GM12801 (cell line): Measurements from ENCODE around the gene ZNF385A.

ENCODE experiments used
- CTCF ChIP-seq: IDR thresholded peaks from one replicate; pipeline ENCODE4 v1.5.1; 2011; ENCODE audit warnings: control low read depth; ENCODE audit not compliant: insufficient read length; ENCODE audit errors: extremely low read depth

ZNF385A gene

DNA sequence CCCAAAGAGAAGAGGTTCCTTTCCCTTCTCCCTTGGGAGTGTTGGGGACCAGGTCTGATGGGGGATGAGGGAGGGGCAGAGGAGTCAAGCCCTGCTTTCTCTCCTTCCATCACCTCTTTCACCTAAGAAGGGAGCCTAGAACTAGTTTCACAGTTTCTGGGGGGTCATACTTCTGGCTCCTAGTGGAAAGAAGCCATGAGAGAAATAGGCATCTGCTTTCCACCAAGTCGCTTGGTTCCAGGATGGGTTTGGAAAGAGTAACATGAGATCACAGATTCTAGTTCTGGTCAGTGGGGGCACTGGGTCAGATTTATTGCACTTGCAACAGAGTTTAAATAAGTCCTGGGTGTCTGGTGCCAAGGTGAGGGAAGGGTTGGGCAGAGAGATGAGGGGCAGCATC, 10.5 kb upstream of the ZNF385A start:
- TF ChIP-seq CTCF, result no peak

GRCh38 chr12:54394281-54394719, 9.8 kb upstream of the ZNF385A start:
- TF ChIP-seq CTCF, result no peak

- no peak for TF ChIP-seq CTCF
Observed at GRCh38 chr12:54393743-54394142, 9.2 kb upstream of the ZNF385A start.

DNA sequence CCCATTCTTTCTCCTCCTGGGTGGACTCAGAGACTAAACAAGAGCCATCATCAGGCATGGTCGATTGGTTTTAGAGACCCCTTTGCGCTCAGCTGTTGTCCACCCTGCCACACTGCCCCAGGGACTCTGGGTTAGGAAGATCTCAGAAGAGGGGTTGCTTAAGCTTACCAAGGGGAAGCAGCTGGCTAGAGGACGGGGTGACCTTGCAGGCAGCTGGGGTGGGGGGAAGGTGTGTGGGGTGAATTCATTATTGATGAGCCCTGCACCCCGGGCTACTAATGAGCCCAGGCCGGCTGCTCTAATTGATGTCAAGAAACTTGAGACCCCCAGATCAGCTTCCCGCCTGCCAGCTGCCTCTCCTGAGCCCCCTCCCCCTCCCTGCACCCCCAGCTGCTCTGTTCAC, 8.7 kb upstream of the ZNF385A start:
- no peak for TF ChIP-seq CTCF

DNA sequence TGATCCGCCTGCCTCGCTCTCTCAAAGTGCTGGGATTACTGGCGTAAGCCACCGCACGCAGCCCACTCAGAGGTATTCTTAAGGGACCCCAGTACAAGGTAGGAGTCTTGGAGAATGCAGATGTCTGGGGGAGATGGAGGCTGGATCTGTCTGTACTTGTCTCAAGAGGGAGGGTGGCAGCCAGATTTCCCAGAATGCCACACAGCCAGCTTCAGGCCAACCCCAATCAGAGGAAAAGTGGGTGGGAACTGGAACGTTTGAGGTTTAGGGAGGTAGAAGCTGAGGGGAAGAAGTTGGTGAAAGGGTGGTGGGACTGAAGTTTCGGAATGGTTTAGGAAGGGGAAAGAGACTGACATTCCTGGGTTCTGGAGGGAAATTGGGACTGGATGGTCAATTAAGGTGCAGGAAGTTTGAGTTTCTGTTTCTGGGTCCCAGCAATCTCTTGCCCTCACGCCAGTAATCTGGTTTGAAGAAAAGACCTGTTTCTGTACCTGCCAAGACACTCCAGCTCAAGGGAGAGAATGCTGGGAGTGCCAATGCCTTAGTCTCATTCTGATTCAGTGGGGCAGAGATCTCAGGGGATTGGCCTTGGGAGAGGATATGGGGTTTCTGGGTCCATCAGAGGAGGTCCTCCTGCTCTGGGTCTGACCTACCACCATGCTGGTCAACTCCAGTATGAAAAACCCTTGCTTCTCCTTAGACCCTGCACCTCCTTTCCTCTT, 8.1 kb upstream of the ZNF385A start:
- TF ChIP-seq CTCF, result no peak

DNA sequence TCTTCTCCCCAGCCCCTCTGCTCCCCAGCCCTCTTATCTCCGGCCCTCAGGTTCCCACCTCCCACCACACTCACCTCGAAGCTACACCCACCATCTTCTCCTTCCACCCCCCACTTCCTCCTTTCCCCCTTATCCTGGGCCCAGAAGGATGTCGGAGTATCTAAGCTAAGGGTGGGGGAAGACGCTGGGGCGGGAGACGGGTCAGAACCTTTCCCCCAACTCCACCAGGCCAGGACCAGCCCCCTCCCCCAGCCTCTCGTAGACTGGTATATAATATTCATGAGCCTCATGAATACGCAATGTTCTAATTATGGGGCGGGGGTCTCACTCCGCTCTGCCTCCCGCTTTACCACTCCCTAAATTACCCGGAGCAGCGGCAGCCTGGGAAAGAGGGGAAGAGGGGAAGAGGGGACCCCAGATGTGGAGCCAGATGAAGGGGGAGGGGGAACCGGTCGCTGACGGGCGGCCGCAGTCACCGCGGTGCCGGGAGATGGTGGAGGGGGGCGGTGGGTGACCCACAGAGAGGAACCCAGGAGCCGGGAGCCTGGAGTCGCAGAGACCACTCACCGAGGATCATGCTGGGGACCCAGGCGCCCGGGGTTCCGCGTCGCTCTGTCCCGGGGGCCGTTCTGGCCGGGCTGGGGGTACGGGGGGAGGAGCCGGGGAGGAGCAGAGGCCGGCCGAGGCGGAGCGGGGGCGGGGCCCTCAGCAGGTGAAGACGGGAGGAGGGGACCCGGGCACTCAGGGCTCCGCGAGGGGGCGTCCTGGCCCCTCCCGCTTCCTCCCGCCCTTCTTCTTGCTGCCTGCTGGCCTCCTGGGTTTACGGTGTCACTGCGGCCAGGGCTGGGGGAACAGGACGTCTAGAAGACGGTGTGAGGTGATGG, 6.4 kb upstream of the ZNF385A start:
- no peak for TF ChIP-seq CTCF

DNA sequence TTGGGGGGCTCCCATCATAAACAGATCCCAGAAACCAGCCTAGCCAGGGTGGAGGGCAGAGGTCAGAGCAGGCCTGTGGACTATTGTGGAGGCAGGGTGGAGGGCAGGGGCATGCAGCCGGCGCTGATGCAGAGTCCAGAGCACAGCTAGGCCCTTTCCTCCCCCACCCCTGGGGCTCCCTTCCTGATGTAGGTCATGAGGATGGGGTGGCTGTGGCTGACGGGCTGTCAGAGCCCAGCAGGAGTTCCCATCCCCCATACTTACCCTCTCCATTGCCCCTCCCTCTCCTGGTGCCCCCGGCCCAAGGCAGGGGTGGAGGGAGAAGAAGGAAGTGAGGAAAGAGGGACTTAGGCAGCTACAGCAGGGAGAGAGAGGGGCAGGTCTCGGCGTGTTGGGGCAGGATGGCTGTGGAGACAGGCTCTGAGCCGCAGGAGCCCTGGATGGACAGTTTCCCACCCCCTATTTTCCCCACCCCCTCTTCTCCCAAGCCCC, 5.7 kb upstream of the ZNF385A start:
- no peak for TF ChIP-seq CTCF
